Motor neuron (in vitro differentiated cells): Measurements from ENCODE around the gene POMC. TPM values are rescaled to one million over a fixed set of nuclear protein-coding genes. Genes with fewer than 3 reads are reported as not detected.
A peak's percentile ranks its signal among the peaks of the same experiment; 100 is the strongest.
"Not testable (repeated sequence)": the region's sequence is repeated elsewhere in the genome, so short reads cannot be mapped to it uniquely, and the experiment has no call there.

Experiments
- ATAC-seq, 8 experiments: fragments of 200-7000 bp; cut with Tn5 transposase; replicated peaks in 6 of 8; 2 replicates each; pipeline ENCODE4 v1.8.0; 2021; ENCODE audit warnings: mild to moderate bottlenecking in 8 of 8, moderate library complexity in 8 of 8
- H3K27ac ChIP-seq, 2 donors: fragments of 250-450 bp; sonication (Bioruptor Pico); 2 replicates each; pipeline ENCODE4 v1.9.0; 2021; ENCODE audit warnings: antibody characterized with exemption in 2 of 2, mild to moderate bottlenecking in 2 of 2, moderate library complexity in 1 of 2
- H3K4me1 ChIP-seq, 2 donors: fragments of 250-450 bp; sonication (Bioruptor Pico); replicated peaks in 1 of 2; 2 replicates each; pipeline ENCODE4 v1.6.1; 2021; ENCODE audit warnings: antibody characterized with exemption in 2 of 2, mild to moderate bottlenecking in 2 of 2, moderate library complexity in 1 of 2
- H3K4me3 ChIP-seq, 5 donors: fragments of 250-450 bp; sonication (Bioruptor Pico); 2 replicates each; pipeline ENCODE4 v1.9.0; 2021; ENCODE audit warnings: antibody characterized with exemption in 5 of 5, mild to moderate bottlenecking in 5 of 5, moderate library complexity in 4 of 5
- WGBS, 10 experiments: fragments of 450-650 bp; shearing (Covaris generic); methylation state at CpG; one replicate each; pipeline ENCODE4 v1.0.0; 2022; 5-methylcytosine and 5-hydroxymethylcytosine counted together
- in situ Hi-C, 9 experiments: fragments of 400-800 bp; cut with MboI; loops; one replicate each; pipeline ENCODE4 v1.15.0; 2021; ENCODE audit warnings: low sequenced_read_pairs in 9 of 9, low pct_unique_long_range_greater_than_20kb in 2 of 9; ENCODE audit not compliant: unreplicated experiment in 9 of 9
- total RNA-seq, 8 experiments: library from RNA; unstranded; fragments of 300-600 nt; gene quantifications; 2 replicates each; pipeline versions ENCODE4 v1.2.3 to v1.2.4, GENCODE V29; 2022

Gene POMC
- total RNA-seq, 8 experiments from 2014 or later: 0.13 to 3.2 (median 0.51) TPM; not detected in 4

- no peak for ATAC-seq
- WGBS, 10 experiments: 87 to 100% (median 100%) methylated on average over 1 to 3 of the region's 6 CpGs; no CpG with 5 or more reads in 6 of the 10 experiments
- in situ Hi-C loops: loop anchor here in 3 of 9 experiments (25.0 kb wide), 2 partner anchors 162 to 737 kb away; no protein-coding TSS in a partner anchor
- Histone ChIP-seq H3K27ac (no peak overlapping the region), H3K4me1 (no peaks in the 10 kb centered on the region), H3K4me3 (no peak overlapping the region)
Observed at GRCh38 chr2:25149646-25150045, 18.7 kb downstream of the POMC start.

GRCh38 chr2:25146896-25147295, 21.5 kb downstream of the POMC start:
- WGBS, 10 experiments: 80 to 100% (median 92%) methylated on average over 1 to 7 of the region's 10 CpGs; no CpG with 5 or more reads in 6 of the 10 experiments
- H3K27ac ChIP-seq: no peak overlapping the region
- no peak for ATAC-seq
- no peak overlapping the region for H3K4me3 ChIP-seq
- in situ Hi-C loops: loop anchor here in 3 of 9 experiments (25.0 kb wide), 2 partner anchors 160 to 735 kb away; no protein-coding TSS in a partner anchor
- no peaks in the 10 kb centered on the region for H3K4me1 ChIP-seq

- in situ Hi-C loops: loop anchor here in 3 of 9 experiments (25.0 kb wide), 2 partner anchors 159 to 734 kb away; no protein-coding TSS in a partner anchor
- ATAC-seq: no peak
- Histone ChIP-seq H3K4me3 (no peak overlapping the region), H3K27ac (no peak overlapping the region), H3K4me1 (no peaks in the 10 kb centered on the region)
- WGBS, 10 experiments: 70 to 100% (median 92%) methylated on average over 1 to 3 of the region's 6 CpGs; no CpG with 5 or more reads in 4 of the 10 experiments
Observed at GRCh38 chr2:25145803-25146202, 22.6 kb downstream of the POMC start.

- no peak overlapping the region for H3K4me3 ChIP-seq
- ATAC-seq: no peak
- WGBS, 10 experiments: 85 to 100% (median 89%) methylated on average over 1 to 6 of the region's 8 CpGs; no CpG with 5 or more reads in 3 of the 10 experiments
- no peaks in the 10 kb centered on the region for H3K4me1 ChIP-seq
- no peak overlapping the region for H3K27ac ChIP-seq
- in situ Hi-C loops: loop anchor here in 3 of 9 experiments (25.0 kb wide), 2 partner anchors 154 to 729 kb away; no protein-coding TSS in a partner anchor
Observed at GRCh38 chr2:25141120-25141519, 27.3 kb downstream of the POMC start.

DNA sequence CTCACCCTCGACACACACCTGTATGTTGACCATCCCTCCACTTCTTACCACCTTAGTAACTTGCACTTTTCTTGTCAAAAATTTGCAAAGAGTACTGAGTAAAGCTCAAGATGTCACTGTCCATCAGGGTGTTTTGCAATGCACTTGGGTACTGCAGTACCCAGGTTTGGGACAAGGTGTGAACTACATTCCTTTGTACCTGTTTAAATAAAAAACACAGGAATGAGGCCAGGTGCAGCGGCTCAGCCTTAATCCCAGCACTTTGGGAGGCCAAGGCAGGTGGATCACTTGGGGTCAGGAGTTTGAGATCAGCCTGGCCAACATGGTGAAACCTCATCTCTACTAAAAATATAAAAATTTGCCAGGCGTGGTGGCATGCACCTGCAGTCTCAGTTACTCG, 27.8 kb downstream of the POMC start:
- H3K4me1 ChIP-seq, H3K27ac ChIP-seq, ATAC-seq, H3K4me3 ChIP-seq: not testable (repeated sequence)
- 82 to 100% (median 83%) methylated on average over 2 to 4 of the region's 4 CpGs; no CpG with 5 or more reads in 5 of the 10 experiments for WGBS, 10 experiments
- in situ Hi-C loops: loop anchor here in 3 of 9 experiments (25.0 kb wide), 2 partner anchors 153 to 728 kb away; no protein-coding TSS in a partner anchor

DNA sequence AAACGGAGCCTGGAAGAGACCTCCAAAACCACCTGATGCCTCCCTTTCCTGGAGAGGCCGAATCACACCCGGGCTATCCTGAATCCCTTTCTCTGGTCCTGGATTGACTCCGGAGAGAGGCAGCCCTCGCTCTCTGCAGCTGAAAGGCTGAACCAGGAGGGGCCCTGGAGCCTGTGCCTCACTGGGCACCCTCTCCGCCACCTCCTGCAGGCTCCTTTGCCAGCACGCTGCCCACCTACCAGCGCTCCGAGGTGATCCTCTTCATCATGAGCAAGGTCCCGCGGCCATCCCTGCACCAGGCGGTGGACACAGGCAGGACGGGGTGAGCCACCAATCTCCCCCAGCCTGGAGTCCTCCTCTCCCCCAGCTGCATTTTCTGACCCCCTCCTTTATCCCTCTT, 35.7 kb downstream of the POMC start:
- 87 to 100% (median 93%) methylated on average over 1 to 6 of the region's 13 CpGs; no CpG with 5 or more reads in 5 of the 10 experiments for WGBS, 10 experiments
- in situ Hi-C loops: loop anchor here in 4 of 9 experiments (10.0 to 25.0 kb wide), 3 partner anchors 145 to 720 kb away; no protein-coding TSS in a partner anchor
- ATAC-seq: no peak
- Histone ChIP-seq H3K4me1 (peaks cover 0 to 7% of the 10 kb centered on the region in 2 donors), H3K4me3 (no peak overlapping the region), H3K27ac (no peak overlapping the region)

DNA sequence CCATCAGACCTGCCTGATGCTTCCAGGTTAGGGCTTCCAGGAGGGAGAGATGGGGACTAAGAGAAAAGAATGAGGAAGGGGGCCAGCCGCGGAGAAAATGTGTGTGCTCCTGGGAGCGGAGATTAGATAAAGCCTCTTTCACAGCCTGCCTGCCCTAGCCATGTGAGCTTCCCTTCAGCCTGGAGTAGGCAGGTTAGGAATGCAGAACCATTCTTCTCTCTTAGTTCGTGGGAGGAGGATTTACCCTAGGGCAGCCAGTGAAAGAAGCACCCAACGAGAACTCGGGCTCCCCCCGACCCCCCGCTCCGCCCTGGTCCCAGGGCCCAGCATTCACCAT, 36.1 kb downstream of the POMC start:
- WGBS, 10 experiments: 43 to 100% (median 90%) methylated on average over 1 to 3 of the region's 9 CpGs; no CpG with 5 or more reads in 7 of the 10 experiments
- H3K4me1 ChIP-seq: peaks cover 0 to 7% of the 10 kb centered on the region in 2 donors
- in situ Hi-C loops: loop anchor here in 4 of 9 experiments (10.0 to 25.0 kb wide), 3 partner anchors 145 to 720 kb away; no protein-coding TSS in a partner anchor
- no peak overlapping the region for H3K27ac ChIP-seq
- no peak overlapping the region for H3K4me3 ChIP-seq
- peak in 4 of 8 experiments; percentile 13 to 35 (median 24) for ATAC-seq

GRCh38 chr2:25131567-25132298, 36.6 kb downstream of the POMC start:
- Histone ChIP-seq H3K4me3 (no peak overlapping the region), H3K4me1 (peaks cover 0 to 7% of the 10 kb centered on the region in 2 donors), H3K27ac (no peak overlapping the region)
- peak in 7 of 8 experiments; percentile 14 to 84 (median 59) for ATAC-seq
- 47 to 82% (median 73%) methylated on average over 3 to 8 of the region's 53 CpGs; no CpG with 5 or more reads in 7 of the 10 experiments for WGBS, 10 experiments
- in situ Hi-C loops: loop anchor here in 4 of 9 experiments (10.0 to 25.0 kb wide), 3 partner anchors 144 to 719 kb away; no protein-coding TSS in a partner anchor

DNA sequence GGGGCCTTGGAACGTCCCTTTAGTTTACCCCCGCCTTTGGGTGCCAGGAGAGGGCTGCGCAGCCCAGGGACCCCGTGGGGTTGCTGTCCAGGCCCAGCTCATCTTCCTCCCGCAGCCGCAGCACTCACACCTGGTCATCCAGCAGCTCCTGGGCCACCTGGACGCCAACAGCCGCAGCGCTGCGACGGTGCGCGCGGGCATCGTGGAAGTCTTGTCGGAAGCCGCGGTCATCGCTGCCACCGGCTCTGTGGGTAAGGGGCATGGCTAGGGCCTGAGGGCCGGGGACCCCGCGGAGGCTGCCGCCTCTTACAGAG, 37.2 kb downstream of the POMC start:
- ATAC-seq: no peak
- 86 to 100% (median 91%) methylated on average over 1 to 10 of the region's 24 CpGs; no CpG with 5 or more reads in 5 of the 10 experiments for WGBS, 10 experiments
- H3K4me3 ChIP-seq: no peak overlapping the region
- peaks cover 0 to 7% of the 10 kb centered on the region in 2 donors for H3K4me1 ChIP-seq
- no peak overlapping the region for H3K27ac ChIP-seq
- in situ Hi-C loops: loop anchor here in 4 of 9 experiments (10.0 to 25.0 kb wide), 3 partner anchors 144 to 719 kb away; no protein-coding TSS in a partner anchor

DNA sequence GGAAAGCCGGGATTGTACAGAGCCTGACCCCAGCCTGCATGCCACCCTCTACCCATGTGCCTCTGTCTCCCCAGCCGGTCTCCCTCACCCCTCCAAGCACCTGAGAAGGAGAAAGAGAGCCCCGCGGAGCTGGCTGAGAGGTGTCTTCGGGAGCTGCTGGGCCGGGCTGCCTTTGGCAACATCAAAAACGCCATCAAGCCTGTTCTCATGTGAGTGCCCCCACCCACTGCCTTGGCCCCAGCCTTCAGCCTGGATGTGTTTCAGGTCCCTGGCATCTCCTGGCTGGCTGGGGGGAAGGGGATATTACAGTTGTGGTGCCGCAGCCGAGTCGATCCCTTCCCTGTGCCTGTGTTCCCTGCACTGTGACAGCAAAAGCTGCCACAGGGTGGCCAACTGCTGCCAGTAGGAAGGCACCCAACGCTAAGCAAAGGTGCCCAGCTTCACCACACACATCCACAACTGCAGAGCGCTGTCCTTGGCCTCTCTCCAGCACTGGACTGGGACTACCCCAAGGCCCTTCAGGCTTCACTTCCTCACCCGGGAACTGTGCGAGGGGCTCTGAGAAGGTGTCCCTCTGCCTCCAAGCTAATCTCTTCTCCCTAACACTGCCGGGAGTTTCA, 38.4 kb downstream of the POMC start:
- in situ Hi-C loops: loop anchor here in 4 of 9 experiments (10.0 to 25.0 kb wide), 4 partner anchors 143 to 718 kb away; partner anchors contain the start of gene DNAJC27 (in 1 of the 4)
- Histone ChIP-seq H3K4me3 (no peak overlapping the region), H3K27ac (no peak overlapping the region), H3K4me1 (peaks cover 0 to 7% of the 10 kb centered on the region in 2 donors)
- WGBS, 10 experiments: 40 to 100% (median 85%) methylated on average over 1 to 11 of the region's 15 CpGs; no CpG with 5 or more reads in 4 of the 10 experiments
- ATAC-seq: no peak

- WGBS, 10 experiments: 40 to 100% (median 86%) methylated on average over 1 to 3 of the region's 5 CpGs; no CpG with 5 or more reads in 5 of the 10 experiments
- ATAC-seq: no peak
- H3K4me3 ChIP-seq: no peak overlapping the region
- peaks cover 0 to 7% of the 10 kb centered on the region in 2 donors for H3K4me1 ChIP-seq
- in situ Hi-C loops: loop anchor here in 3 of 9 experiments (10.0 to 25.0 kb wide), 3 partner anchors 140 to 715 kb away; partner anchors contain the start of gene DNAJC27 (in 1 of the 3)
- H3K27ac ChIP-seq: no peak overlapping the region
Observed at GRCh38 chr2:25127646-25128045, 40.7 kb downstream of the POMC start.

DNA sequence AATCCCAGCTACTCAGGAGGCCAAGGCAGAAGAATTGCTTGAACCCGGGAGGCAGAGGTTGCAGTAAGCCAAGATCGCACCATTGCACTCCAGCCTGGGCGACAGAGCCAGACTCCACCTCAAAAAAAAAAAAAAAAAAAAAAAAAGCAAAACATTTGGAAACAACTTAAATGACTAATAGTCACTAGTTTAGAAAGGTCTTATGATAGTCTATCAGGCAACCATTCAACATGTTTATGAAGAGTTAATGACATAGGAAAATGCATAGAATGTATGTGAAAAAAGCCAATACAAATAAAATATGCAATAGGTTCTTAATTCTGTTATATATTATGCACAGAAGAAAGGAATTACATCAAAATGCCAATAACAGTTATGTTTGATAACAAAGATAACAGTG, 41.3 kb downstream of the POMC start:
- in situ Hi-C loops: loop anchor here in 3 of 9 experiments (10.0 to 25.0 kb wide), 3 partner anchors 140 to 715 kb away; partner anchors contain the start of gene DNAJC27 (in 1 of the 3)
- not testable (repeated sequence) for H3K4me3 ChIP-seq, H3K27ac ChIP-seq, ATAC-seq, H3K4me1 ChIP-seq
- 37 to 100% (median 65%) methylated on average over 2 to 3 of the region's 3 CpGs; no CpG with 5 or more reads in 4 of the 10 experiments for WGBS, 10 experiments
